HFF-Myc (cell line): ENCODE data around the gene MACROH2A1.

Experiments
- DNase-seq: peaks from one replicate; pipeline ENCODE4 v3.0.0-alpha.2; 2011; ENCODE audit warnings: low read depth; ENCODE audit errors: extremely low read depth
- H3K4me3 ChIP-seq: replicated peaks from 2 replicates; pipeline ENCODE4 v1.5.1; 2011; ENCODE audit warnings: low read depth, mild to moderate bottlenecking, control low read depth, low read length
- CTCF ChIP-seq: IDR thresholded peaks from 2 replicates; pipeline ENCODE4 v1.5.1; 2012; ENCODE audit warnings: mild to moderate bottlenecking, low read depth, low read length, control low read depth; ENCODE audit errors: missing control alignments

MACROH2A1 gene

GRCh38 chr5:135313405-135313804 lies 85.6 kb downstream of the MACROH2A1 start:
- H3K4me3 ChIP-seq = no peak overlapping the region
- TF ChIP-seq CTCF = no peak
- no peak for DNase-seq

GRCh38 chr5:135312255-135312935 lies 86.6 kb downstream of the MACROH2A1 start:
- no peak for TF ChIP-seq CTCF
- DNase-seq = no peak
- H3K4me3 ChIP-seq = no peak overlapping the region

GRCh38 chr5:135310328-135310989 lies 88.6 kb downstream of the MACROH2A1 start:
- TF ChIP-seq CTCF = no peak
- peak; percentile 37 for DNase-seq

GRCh38 chr5:135309391-135310327 lies 89.4 kb downstream of the MACROH2A1 start:
- no peak for DNase-seq
- H3K4me3 ChIP-seq = no peak overlapping the region
- TF ChIP-seq CTCF = no peak

More at GRCh38 chr5:135310328-135310989, 88.6 kb downstream of the MACROH2A1 start:
- H3K4me3 ChIP-seq = no peak overlapping the region

- no peak for TF ChIP-seq CTCF
Observed at GRCh38 chr5:135308752-135309151, 90.3 kb downstream of the MACROH2A1 start.

GRCh38 chr5:135308245-135308644 lies 90.8 kb downstream of the MACROH2A1 start:
- TF ChIP-seq CTCF = no peak
- H3K4me3 ChIP-seq = no peak overlapping the region
- DNase-seq = peak; percentile 43

More at GRCh38 chr5:135308752-135309151, 90.3 kb downstream of the MACROH2A1 start:
- H3K4me3 ChIP-seq = no peak overlapping the region
- peak; percentile 64 for DNase-seq
